ENCODE results near the gene HLF.

GRCh38 chr17:55229276-55229675, 35.5 kb upstream of the HLF start:
- TF ChIP-seq MAX (IDR thresholded peaks at IDR 0.05) (no peak), RAD21 (IDR thresholded peaks at IDR 0.05) (no peak), CTCF (IDR thresholded peaks at IDR 0.05; ENCODE audit: low read depth, low read length, missing input control) (no peak), JUND (IDR thresholded peaks at IDR 0.05) (no peak), EGR1 (IDR thresholded peaks at IDR 0.05; ENCODE audit: low read depth in 2 of 2) (no peak), SP1 (IDR thresholded peaks at IDR 0.05) (no peak), GABPA (IDR thresholded peaks at IDR 0.05 in 1 of 2, conservative IDR thresholded peaks at IDR 0.05 in 1 of 2) (no peak), REST (IDR thresholded peaks at IDR 0.05) (no peak), HNF4A (conservative IDR thresholded peaks at IDR 0.05) (no peak), NR2F2 (IDR thresholded peaks at IDR 0.05) (no peak), YY1 (IDR thresholded peaks at IDR 0.05) (no peak)
- TF ChIP-seq, protein P1, sequence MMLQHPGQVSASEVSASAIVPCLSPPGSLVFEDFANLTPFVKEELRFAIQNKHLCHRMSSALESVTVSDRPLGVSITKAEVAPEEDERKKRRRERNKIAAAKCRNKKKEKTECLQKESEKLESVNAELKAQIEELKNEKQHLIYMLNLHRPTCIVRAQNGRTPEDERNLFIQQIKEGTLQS (IDR thresholded peaks at IDR 0.05) = no peak

Data from liver (tissue), 3 donors.